Lower lobe of right lung (tissue), 2 donors: ENCODE measurements around the gene SURF2. TPM values are rescaled to one million over a fixed set of nuclear protein-coding genes. Genes with fewer than 3 reads are reported as not detected.

Source experiments
- ATAC-seq, 2 donors: fragments of 200-7000 bp; cut with Tn5 transposase; one replicate each; pipeline ENCODE4 v1.9.1; 2020 to 2022; ENCODE audit warnings: mild to moderate bottlenecking in 2 of 2, moderate library complexity in 2 of 2
- DNase-seq: peaks from one replicate; pipeline ENCODE4 v3.0.0-alpha.2; 2020
- H3K27ac ChIP-seq: fragments of 200-600 bp; one replicate; pipeline ENCODE4 v1.8.0; 2022
- H3K27me3 ChIP-seq: fragments of 200-600 bp; one replicate; pipeline ENCODE4 v1.8.0; 2022; ENCODE audit warnings: low read depth
- H3K36me3 ChIP-seq: fragments of 200-600 bp; one replicate; pipeline ENCODE4 v1.8.0; 2022; ENCODE audit warnings: mild to moderate bottlenecking
- H3K4me1 ChIP-seq: fragments of 200-600 bp; one replicate; pipeline ENCODE4 v1.8.0; 2022
- H3K4me3 ChIP-seq: fragments of 200-600 bp; one replicate; pipeline ENCODE4 v1.8.0; 2022; ENCODE audit warnings: mild to moderate bottlenecking
- H3K9me3 ChIP-seq: fragments of 200-600 bp; one replicate; pipeline ENCODE4 v1.8.0; 2022
- CTCF ChIP-seq: fragments of 200-600 bp; IDR thresholded peaks from one replicate; pipeline ENCODE4 v1.8.0; 2022; ENCODE audit warnings: antibody characterized with exemption, mild to moderate bottlenecking
- intact Hi-C: fragments of 100-400 bp; cut with DNase I; formaldehyde crosslinking; loops from one replicate; pipeline ENCODE4 v1.11.0; 2022
- total RNA-seq: library from RNA; stranded (reverse); fragmentation: NEBNext Ultra II Directional; extraction: Animal tissue kit (Norgen Biotek cat#: 25700); gene quantifications from one replicate; pipeline ENCODE4 v1.2.1, GENCODE V29; 2021
- donor health status: DM: no; HTN: yes; CAD: no; lungs with severe emphysema.

SURF2 gene
- total RNA-seq, 1 donor from 2014 or later, result 15.2 TPM

GRCh38 chr9:133383438-133383837 lies 27.1 kb downstream of the SURF2 start:
- ATAC-seq (no peak), DNase-seq (no peak)
- no peak overlapping the region for H3K27ac ChIP-seq
- no peaks in the 10 kb centered on the region for H3K9me3 ChIP-seq
- H3K27me3 ChIP-seq, result no peaks in the 10 kb centered on the region
- H3K4me3 ChIP-seq, result no peak overlapping the region
- H3K4me1 ChIP-seq, result no peaks in the 10 kb centered on the region
- intact Hi-C loops, result no loop called here
- no peak for TF ChIP-seq CTCF
- no peaks in the 10 kb centered on the region for H3K36me3 ChIP-seq

- TF ChIP-seq CTCF, result no peak
- Histone ChIP-seq H3K36me3 (no peaks in the 10 kb centered on the region), H3K9me3 (no peaks in the 10 kb centered on the region), H3K27me3 (no peaks in the 10 kb centered on the region), H3K4me3 (no peak overlapping the region), H3K4me1 (no peaks in the 10 kb centered on the region), H3K27ac (no peak overlapping the region)
- ATAC-seq (no peak), DNase-seq (no peak)
- intact Hi-C loops, result no loop called here
Measured at GRCh38 chr9:133384736-133385321, 28.5 kb downstream of the SURF2 start.

GRCh38 chr9:133385452-133385851 lies 29.1 kb downstream of the SURF2 start:
- no peaks in the 10 kb centered on the region for H3K4me1 ChIP-seq
- H3K27ac ChIP-seq, result no peak overlapping the region
- no peaks in the 10 kb centered on the region for H3K27me3 ChIP-seq
- no peaks in the 10 kb centered on the region for H3K9me3 ChIP-seq
- no peak for DNase-seq
- no peak for ATAC-seq
- H3K36me3 ChIP-seq, result no peaks in the 10 kb centered on the region
- TF ChIP-seq CTCF, result no peak
- no peak overlapping the region for H3K4me3 ChIP-seq
- intact Hi-C loops, result no loop called here

- no peak for TF ChIP-seq CTCF
- ATAC-seq (no peak), DNase-seq (no peak)
- no peaks in the 10 kb centered on the region for H3K4me1 ChIP-seq
- no peaks in the 10 kb centered on the region for H3K9me3 ChIP-seq
- no peak overlapping the region for H3K4me3 ChIP-seq
- no peaks in the 10 kb centered on the region for H3K27me3 ChIP-seq
- no peak overlapping the region for H3K27ac ChIP-seq
- intact Hi-C loops, result no loop called here
- no peaks in the 10 kb centered on the region for H3K36me3 ChIP-seq
Measured at GRCh38 chr9:133386338-133386737, 30.0 kb downstream of the SURF2 start.

- DNase-seq (no peak), ATAC-seq (no peak)
- no peaks in the 10 kb centered on the region for H3K36me3 ChIP-seq
- no peak overlapping the region for H3K27ac ChIP-seq
- no peaks in the 10 kb centered on the region for H3K9me3 ChIP-seq
- no peak overlapping the region for H3K4me3 ChIP-seq
- intact Hi-C loops, result no loop called here
- no peaks in the 10 kb centered on the region for H3K4me1 ChIP-seq
- no peaks in the 10 kb centered on the region for H3K27me3 ChIP-seq
- TF ChIP-seq CTCF, result no peak
Measured at GRCh38 chr9:133387680-133388079, 31.3 kb downstream of the SURF2 start.
